SK-N-MC (cell line): ENCODE results near the gene CACNG7.

Experiments
- DNase-seq: peaks from one replicate; pipeline ENCODE4 v3.0.0-alpha.2; 2011; ENCODE audit warnings: low read depth, low spot score
- H3K27ac ChIP-seq: fragments of 200-600 bp; sonication (generic); 2 replicates; pipeline ENCODE4 v1.5.1; 2016; ENCODE audit warnings: mixed run types
- H3K36me3 ChIP-seq: fragments of 200-600 bp; sonication (generic); 2 replicates; pipeline ENCODE4 v1.6.1; 2017; ENCODE audit warnings: antibody characterized with exemption, low read length, mixed read lengths; ENCODE audit not compliant: insufficient read depth
- H3K4me3 ChIP-seq: fragments of 200-600 bp; sonication (generic); 2 replicates; pipeline ENCODE4 v1.5.1; 2016
- H3K9ac ChIP-seq: fragments of 200-600 bp; sonication (generic); 2 replicates; pipeline ENCODE4 v1.8.0; 2017; ENCODE audit warnings: mixed run types, mixed read lengths; ENCODE audit not compliant: insufficient read length
- H3K9me3 ChIP-seq: fragments of 200-600 bp; sonication (generic); 2 replicates; pipeline ENCODE4 v1.6.1; 2017; ENCODE audit warnings: low read depth, mild to moderate bottlenecking, antibody characterized with exemption, low read length, moderate library complexity, mixed read lengths
- EZH2 ChIP-seq: fragments of 200-600 bp; sonication (generic); IDR thresholded peaks from one replicate; pipeline ENCODE4 v1.6.1; 2017; ENCODE audit warnings: antibody characterized with exemption
- FOXP2 ChIP-seq: optimal IDR thresholded peaks from 2 replicates; pipeline ENCODE3; 2011; ENCODE audit warnings: mild to moderate bottlenecking, moderate library complexity; ENCODE audit not compliant: insufficient read depth; ENCODE audit errors: extremely low read length, control extremely low read depth
- POLR2AphosphoS5 ChIP-seq: IDR thresholded peaks from 2 replicates; pipeline ENCODE4 v1.6.1; 2012; ENCODE audit warnings: mild to moderate bottlenecking, low read depth, low read length, borderline replicate concordance

CACNG7 gene

DNA sequence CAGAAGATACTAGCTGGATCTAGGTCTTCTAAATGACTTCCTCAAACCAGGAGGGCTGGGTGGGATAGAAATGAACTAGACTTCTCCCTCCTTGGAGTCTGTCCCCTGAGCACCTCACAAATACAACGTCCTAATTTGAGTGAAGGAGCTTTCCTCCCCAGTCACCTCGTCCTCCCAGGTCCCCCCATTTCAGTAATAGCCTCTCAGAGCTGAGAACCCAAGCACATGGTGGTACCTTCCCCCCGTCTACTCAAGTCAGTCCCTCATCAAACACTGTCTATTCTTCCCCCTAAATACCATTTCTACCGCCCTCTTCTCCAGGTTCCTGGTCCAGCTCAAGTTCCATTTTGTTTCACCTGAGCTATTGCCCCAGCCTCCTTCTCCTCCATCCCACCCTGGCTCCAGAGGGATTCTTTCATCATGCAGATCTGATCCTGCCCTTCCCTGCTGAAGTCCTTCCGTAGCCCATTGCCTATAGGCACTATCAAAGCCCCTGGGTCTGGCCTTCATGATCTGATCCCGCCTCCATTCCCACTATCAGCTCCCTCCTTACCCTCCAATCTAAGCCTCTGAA is 32.3 kb upstream of the CACNG7 start:
- DNase-seq = no peak
- TF ChIP-seq FOXP2 (no peak), EZH2 (no peak), POLR2AphosphoS5 (no peak)
- no peak overlapping the region for H3K4me3 ChIP-seq
- no peaks in the 10 kb centered on the region for H3K9me3 ChIP-seq
- H3K9ac ChIP-seq = no peak overlapping the region
- no peaks in the 10 kb centered on the region; the same call in 1 of the 2 replicates for H3K36me3 ChIP-seq
- H3K27ac ChIP-seq = no peak overlapping the region

DNA sequence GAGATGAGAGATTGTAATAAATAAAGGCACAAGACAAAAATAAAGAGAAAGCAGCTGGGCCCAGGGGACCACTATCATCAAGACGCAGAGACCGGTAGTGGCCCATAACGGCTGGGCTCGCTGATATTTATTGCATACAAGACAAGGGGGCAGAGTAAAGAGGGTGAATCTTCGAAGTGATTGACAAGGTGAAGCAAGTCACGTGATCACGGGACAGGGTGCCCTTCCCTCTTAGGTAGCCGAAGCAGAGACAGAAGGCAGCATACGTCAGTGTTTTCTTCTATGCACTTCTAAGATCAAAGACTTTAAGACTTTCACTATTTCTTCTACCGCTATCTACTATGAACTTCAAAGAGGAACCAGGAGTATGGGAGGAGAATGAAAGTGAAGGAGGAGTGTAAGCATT is 31.7 kb upstream of the CACNG7 start:
- H3K9ac ChIP-seq = no peak overlapping the region
- no peaks in the 10 kb centered on the region; the same call in 1 of the 2 replicates for H3K36me3 ChIP-seq
- H3K4me3 ChIP-seq = no peak overlapping the region
- DNase-seq = no peak
- no peak for TF ChIP-seq FOXP2
- TF ChIP-seq EZH2 = no peak
- no peak for TF ChIP-seq POLR2AphosphoS5
- H3K27ac ChIP-seq = no peak overlapping the region
- H3K9me3 ChIP-seq = no peaks in the 10 kb centered on the region

DNA sequence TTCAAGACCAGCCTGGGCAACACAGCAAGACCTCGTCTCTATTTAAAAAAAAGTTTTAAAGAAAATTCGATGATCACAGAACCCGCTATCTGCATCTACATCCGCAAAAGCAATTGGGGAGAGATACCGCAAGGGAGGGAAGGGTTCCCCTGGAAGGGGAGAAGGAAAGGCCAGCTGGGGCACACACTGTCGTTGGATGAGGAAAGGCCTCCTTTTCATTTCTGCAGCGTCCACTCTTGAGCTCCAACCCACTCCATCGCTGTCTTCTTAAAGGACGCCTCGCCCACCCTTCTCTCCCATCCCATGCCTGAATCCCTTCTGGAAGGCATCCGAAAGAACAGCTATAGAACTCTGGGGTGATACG is 30.3 kb upstream of the CACNG7 start:
- no peak for TF ChIP-seq EZH2
- TF ChIP-seq POLR2AphosphoS5 = no peak
- TF ChIP-seq FOXP2 = no peak
- no peak overlapping the region for H3K27ac ChIP-seq
- no peaks in the 10 kb centered on the region; the same call in 1 of the 2 replicates for H3K36me3 ChIP-seq
- no peak for DNase-seq
- no peaks in the 10 kb centered on the region for H3K9me3 ChIP-seq
- H3K4me3 ChIP-seq = peak overlapping the region; percentile 80
- peak overlapping the region; percentile 46 for H3K9ac ChIP-seq

DNA sequence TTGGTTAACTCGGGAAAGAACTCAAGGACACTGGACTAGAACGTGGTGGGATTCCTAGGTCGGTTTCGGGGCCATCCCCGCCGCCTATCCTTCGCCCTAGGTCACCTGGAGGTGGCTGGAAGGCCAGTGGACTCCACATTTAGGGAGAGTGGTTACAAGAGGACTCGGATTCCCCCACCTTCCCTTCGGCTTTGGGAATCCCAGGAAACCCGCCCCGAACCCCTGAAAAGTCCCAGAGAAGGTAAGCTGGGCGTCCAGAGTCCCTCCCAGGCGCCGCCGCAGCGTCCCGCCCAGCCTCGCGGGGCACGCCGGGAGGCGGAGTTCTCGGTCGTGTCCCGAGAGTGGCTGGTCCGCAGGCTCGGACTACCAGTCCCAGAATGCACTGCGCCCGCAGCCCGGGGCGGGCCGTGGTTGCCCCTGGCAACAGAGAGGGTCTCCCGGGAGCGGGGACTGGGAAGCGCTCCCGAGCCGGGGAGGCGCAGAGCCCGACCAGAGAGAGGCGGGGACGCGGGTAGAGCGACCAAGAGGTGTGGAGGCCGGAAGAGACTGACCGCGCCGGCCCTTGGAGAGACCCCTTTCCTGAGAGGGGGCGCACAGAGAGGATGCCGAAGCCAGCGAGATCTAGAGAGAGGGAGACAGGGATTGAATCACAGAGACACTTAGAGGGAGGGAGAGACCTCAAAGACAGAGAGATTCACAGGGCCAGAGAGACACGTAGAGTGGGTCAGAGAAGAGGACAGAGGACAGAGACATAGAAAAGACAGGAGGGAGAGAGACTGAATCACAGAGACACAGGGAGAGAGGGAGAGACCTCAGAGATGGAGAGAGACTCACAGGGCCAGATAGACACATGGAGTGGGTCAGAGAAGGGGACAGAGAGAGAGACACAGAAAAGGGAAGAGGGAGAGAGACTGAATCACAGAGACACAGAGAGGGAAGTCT is 29.7 kb upstream of the CACNG7 start:
- H3K36me3 ChIP-seq = no peaks in the 10 kb centered on the region
- H3K9me3 ChIP-seq = no peaks in the 10 kb centered on the region
- TF ChIP-seq EZH2 (no peak), POLR2AphosphoS5 (peak; percentile 36; the same call in 1 of the 2 replicates)
- no peak overlapping the region for H3K27ac ChIP-seq
- no peak for DNase-seq
- H3K9ac ChIP-seq = peak overlapping the region; percentile 60
- H3K4me3 ChIP-seq = peak overlapping the region; percentile 80

DNA sequence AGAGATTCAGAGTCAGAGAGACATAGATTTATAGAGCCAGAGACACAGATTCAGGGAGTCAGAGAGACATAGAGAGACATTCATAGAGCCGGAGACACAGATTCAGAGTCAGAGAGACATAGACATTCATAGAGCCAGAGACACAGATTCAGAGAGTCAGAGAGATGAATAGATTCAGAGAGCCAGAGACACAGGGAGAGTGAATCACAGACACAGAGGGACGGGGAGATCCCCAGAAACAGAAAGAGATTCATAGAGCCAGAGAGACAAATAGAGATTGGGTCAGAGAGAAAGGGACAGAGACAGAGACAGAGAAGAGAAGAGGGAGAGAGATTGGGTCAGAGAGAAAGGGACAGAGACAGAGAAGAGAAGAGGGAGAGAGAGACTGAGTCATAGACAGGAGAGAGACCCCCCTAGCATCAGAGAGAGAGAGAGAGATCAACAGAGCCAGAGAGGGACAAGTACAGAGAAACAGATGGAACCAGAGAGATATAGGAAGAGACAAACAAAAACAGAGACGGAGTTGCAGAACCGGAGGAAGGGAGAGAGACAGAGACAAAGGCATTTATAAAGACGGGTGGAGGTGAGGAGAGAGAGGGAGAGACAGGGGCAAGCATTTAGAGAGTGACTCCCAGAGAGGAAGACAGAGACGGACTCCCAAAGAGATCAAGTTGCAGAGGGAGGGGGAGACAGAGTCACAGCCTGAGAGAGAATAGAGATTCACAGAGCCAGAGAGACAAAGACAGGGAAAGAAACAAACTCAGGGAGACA is 28.2 kb upstream of the CACNG7 start:
- H3K36me3 ChIP-seq = no peaks in the 10 kb centered on the region
- no peak overlapping the region for H3K27ac ChIP-seq
- no peaks in the 10 kb centered on the region for H3K9me3 ChIP-seq
- H3K9ac ChIP-seq = no peak overlapping the region
- no peak for DNase-seq
- TF ChIP-seq EZH2 (no peak), FOXP2 (no peak), POLR2AphosphoS5 (no peak)
- H3K4me3 ChIP-seq = peak overlapping the region; percentile 70

DNA sequence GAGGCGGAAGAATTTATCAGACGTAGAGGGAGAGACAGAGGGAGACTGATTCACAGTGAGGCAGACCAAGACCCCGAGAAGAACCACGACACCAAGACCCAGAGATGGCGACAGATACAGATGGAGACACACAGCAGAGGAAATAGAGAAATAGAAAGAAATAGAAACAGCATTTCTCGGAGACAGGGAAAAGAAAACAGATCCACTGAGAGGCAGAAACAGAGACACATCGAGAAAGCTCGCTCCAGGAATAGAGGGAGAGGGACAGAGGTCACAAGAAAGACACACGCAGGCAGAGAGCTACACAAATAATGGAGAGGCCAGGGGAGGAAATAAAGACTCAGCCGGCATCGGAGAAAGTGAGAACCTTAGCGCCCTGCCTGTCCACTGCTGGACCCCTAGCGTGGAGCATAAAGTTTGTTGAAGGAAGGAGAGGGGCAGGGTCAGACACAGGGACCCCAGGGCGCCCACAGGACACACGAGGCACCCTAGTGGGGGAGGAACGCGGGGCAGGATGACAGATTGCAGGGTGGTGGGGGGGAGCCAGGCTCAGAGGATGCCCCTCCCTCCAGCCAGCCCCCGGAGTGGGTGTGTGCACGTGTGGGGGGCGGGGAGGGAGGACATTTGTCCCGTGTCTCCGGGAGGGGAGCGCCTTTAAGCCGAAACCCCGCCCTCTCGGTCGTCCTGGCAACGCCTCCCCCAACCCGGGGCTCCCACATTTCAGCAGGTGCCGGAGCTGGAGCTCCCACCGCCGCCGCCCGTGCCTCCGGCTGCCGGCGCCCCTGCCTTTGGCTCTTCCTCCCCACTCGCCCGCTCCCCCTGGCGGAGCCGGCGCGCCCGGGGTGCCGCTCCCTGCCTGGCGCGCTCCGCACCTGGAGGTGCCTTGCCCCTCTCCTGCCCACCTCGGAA is 27.3 kb upstream of the CACNG7 start, which contains the start of gene PRKCG:
Gene PRKCG, plus strand, starts transcription at position 716 of the 909 bp plus-strand sequence. CDS start 298 bp downstream, outside the sequence.
- TF ChIP-seq FOXP2 (no peak), EZH2 (no peak), POLR2AphosphoS5 (no peak)
- Histone ChIP-seq H3K36me3 (no peaks in the 10 kb centered on the region), H3K4me3 (peak within 1 kb of the TSS; percentile 70), H3K9me3 (no peaks in the 10 kb centered on the region), H3K9ac (no peak within 1 kb of the TSS), H3K27ac (no peak within 1 kb of the TSS)
- no peak for DNase-seq

DNA sequence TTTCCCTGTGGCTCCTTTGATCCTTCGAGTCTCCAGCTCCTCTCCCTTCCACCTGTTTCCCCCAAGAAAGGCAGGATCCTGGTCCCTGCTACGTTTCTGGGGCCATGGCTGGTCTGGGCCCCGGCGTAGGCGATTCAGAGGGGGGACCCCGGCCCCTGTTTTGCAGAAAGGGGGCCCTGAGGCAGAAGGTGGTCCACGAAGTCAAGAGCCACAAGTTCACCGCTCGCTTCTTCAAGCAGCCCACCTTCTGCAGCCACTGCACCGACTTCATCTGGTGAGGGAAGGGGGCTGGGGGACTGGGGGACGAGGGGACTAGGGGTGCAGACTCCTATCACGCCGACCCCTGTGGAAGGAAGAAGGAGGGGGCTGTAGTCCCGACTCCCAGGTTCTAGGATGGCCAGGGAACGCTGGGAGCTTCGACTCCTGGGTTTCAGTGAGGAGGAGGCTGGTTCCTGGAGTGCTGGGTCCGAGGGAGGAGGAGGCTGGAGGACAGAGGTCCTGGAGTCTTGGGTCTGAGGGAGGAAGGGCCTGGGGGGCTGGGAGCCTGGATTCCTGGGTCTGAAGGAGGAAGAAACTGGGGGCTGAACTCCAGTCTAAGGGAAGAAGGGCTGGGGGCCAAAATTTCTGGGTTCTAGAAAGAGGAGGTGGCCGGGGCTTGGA is 26.6 kb upstream of the CACNG7 start:
- Histone ChIP-seq H3K9ac (no peak overlapping the region), H3K4me3 (peak overlapping the region; percentile 70), H3K27ac (no peak overlapping the region), H3K9me3 (no peaks in the 10 kb centered on the region), H3K36me3 (no peaks in the 10 kb centered on the region)
- no peak for DNase-seq
- no peak for TF ChIP-seq FOXP2
- TF ChIP-seq POLR2AphosphoS5 = no peak
- no peak for TF ChIP-seq EZH2
